Glomerular endothelial cell (primary cell): ENCODE measurements around the gene PTPRN2. TPM values are rescaled to one million over a fixed set of nuclear protein-coding genes. Genes with fewer than 3 reads are reported as not detected.
"Not testable (repeated sequence)": the region's sequence is repeated elsewhere in the genome, so short reads cannot be mapped to it uniquely, and the experiment has no call there.

ENCODE experiments used
- DNase-seq: peaks from one replicate; pipeline ENCODE4 v3.0.0-alpha.2; 2011; ENCODE audit warnings: low read depth, low spot score; ENCODE audit errors: extremely low read depth
- total RNA-seq: library from RNA; depleted of rRNA; stranded (reverse); fragments of >200 nt; gene quantifications from 2 replicates; pipeline ENCODE4 v1.2.3, GENCODE V29; 2015

PTPRN2 gene
- total RNA-seq, 1 donor from 2014 or later: 10.0 TPM

DNA sequence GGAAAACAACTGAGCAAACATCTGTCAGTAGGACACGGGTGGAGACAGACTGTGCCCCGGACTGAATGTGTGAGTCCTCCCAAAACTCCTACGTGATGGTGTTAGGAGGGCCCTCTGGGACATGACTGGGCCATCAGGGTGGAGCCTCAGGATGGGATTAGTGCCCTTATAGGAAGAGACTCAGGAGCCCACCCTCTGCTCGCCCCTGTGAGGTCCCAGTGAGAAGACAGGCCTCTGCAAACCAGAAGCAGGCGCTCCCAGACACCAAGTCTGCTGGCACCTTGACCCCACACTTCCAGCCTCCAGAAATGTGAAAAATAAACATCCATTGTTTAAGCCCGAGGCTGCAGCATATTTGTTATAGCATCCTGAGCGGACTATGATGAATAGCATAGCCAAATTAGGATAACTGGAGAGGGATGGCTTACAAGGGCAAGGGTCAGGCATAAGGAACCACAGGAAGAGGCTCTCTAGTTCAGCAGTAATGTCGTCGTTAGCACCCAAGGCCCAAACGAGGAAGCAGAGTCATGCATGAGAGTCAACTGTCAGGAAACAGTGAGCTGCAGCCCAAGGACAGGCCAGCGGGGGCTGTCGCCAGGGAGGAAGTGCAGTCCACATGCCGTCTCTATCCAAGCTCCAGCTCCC, 50.6 kb downstream of the PTPRN2 start:
- DNase-seq: no peak

DNA sequence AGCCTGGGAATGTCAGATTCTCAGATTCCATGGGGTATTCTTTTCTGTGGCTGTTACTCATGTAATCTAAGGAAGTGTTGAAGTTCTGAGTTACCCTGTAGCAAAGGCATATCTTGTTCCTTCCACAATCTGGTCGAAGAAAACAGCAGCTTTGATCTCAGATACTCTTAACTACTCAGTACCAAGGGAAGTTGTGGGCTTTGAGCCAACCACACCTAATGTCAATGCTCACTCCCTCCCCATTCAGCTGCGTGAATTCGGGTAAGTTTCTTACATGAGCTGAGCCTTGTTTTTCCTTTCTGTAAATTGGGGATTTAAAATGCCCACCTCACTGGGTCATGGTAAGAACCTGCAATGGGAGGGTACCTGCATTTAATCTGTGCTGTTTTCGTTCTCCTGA, 52.5 kb downstream of the PTPRN2 start:
- no peak for DNase-seq

DNA sequence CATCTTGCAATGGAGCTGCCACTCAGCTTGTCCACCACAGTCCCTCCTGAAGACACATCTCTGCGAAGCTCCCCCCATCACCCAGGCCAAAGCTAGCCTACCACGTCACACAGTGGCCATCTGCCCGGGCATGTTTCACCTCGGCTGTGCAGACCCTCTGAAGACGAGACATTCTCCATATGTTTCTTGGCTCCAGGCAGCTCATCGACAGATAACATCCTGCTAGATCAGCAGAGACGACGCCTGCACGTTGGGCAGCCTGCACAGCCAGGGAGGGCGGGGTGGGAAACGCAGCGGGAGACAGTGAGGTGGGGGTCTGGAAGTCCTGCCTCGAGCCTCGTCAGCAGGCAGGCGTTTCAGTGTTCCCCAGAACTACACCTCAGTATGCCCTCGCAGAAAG, 53.0 kb downstream of the PTPRN2 start:
- no peak for DNase-seq

DNA sequence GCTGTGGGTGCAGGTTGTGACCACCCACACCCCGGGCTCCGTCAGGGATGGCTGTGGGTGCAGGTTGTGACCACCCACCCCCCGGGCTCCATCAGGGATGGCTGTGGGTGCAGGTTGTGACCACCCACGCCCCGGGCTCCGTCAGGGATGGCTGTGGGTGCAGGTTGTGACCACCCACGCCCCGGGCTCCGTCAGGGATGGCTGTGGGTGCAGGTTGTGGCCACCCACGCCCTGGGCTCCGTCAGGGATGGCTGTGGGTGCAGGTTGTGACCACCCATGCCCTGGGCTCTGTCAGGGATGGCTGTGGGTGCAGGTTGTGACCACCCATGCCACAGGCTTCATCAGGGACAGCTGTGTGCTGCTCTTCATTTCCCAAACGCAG, 53.5 kb downstream of the PTPRN2 start:
- DNase-seq: not testable (repeated sequence)

DNA sequence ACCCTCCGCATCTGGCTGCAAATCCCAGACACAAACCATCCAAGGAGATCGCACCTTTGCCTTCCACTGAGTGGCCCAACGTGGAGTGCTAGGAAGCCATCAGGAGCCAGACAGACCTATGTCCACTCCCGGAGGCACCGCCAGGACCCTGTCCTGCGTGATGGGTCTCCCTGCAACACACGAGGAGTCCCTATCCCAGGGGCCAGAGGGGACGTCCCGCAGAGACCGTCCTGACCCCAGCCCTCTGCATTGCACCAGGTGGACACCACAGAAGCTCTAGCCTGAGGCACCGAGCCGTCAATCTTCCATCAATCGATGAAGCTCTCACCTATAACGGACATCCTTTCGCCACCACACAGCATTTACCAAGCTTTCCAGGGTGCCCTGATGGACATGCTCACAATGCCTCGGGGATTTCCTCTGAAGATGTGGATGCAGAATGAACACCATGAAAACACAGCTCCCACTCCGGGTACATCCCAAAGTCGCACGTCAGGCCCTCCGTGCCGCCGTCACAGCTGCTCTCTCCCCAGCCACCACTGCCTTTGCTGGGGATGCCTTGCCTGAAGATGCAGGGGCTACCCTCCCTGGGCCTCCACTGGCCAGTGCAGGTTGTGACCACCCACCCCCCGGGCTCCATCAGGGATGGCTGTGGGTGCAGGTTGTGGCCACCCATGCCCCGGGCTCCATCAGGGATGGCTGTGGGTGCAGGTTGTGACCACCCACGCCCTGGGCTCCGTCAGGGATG, 54.1 kb downstream of the PTPRN2 start:
- no peak for DNase-seq

GRCh38 chr7:158532093-158532627, 55.5 kb downstream of the PTPRN2 start:
- no peak for DNase-seq

- no peak for DNase-seq
These were observed 56.0 kb downstream of the PTPRN2 start for GRCh38 chr7:158531661-158532060.

DNA sequence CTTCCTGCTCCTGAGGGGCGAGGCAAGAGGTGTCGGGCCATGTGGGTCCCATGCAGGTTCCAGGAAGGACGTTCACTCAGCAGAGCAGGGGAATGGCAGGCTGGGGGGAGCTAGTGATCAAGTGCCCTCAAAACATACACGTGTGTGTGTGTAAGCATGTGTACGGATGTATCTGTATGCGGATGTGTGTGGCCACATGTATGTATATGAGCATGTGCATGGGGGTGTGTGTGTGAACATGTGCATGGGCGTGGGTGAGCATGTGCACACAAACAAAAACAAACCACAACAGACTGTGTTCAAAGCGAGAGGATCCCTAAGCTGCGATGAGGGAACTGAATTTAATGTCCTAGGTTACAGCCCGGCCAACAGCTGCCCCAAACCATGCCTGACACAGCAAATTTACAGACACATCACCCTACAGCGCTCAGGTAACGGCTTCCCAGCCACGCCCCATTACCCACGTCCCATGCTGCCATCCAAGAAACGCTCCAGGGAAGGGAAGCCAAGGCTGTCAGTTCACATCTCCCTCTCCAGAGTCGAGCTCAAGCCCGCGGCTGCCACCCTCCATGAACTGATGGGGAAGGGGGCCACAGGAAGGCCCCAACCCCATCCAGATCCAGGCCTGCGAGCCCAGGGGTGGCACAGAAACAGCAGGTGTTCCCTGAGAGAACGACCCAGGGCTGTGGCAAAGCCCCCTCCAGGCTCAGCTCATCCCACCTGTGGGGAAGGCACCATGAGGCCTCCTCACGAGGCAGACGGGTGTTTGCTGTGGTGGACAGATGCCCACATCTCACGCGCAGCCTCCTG, 56.6 kb downstream of the PTPRN2 start:
- no peak for DNase-seq

DNA sequence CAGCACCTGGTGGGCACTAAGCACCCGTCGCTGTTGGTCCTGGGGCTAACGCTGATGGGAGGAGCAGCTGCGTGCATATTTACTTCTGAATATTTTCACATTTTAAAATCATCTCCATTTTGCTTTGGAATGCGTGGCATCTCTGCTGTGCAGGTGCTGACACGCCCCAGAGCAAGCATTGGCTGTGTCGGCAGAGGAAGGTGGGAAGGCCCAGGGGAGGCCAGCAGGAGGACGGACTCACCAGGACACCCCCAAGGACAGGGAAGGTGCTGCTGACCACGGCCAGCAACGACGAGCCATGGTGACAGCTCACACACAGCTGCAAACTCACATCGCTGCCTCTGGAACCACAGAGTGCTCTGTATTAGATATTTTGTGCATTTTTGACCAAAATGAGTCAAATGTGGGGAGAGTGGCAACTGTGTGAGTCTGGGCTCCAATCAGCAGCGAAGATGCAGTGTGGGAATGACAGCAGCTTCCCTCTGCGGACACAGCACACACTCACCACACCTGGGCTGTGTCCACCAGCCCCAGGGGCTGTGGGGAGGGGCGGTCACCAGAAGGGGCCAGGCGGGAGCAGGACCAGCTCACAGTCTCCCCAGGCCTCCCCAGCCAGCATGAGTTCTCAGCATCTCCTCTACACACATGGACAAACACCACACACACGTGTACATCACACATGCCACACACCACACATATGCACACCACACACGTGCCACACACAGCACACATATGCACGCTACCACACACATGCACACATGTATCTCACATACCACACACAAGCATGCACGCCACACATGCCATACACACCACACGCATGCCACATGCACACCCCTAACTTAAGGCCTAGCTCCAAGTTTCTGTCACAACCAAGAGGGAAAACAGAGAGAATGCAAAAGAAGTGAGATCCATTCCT, 58.2 kb downstream of the PTPRN2 start:
- DNase-seq: no peak

- DNase-seq: no peak
These were observed 59.6 kb downstream of the PTPRN2 start for GRCh38 chr7:158527915-158528502.

DNA sequence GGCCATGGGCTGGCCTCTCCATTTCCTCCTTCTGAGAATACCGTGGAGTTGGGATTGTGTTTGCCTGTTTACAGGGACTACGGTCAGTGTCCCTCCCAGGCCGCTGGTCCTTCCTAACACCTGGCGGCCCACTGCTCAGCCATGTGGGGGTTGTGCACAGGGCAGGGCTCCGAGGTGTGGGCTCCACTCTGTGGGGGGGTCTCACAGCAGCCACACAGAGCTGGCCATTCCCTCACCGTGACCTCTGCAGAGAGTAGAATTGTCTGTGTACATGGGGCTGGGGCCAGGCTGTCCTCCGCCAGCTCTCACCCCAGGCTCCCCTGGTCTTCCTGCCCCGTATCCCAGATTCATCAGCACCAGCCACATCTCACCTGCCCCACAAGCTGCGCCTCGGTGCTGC, 60.1 kb downstream of the PTPRN2 start:
- no peak for DNase-seq

- no peak for DNase-seq
These were observed 60.6 kb downstream of the PTPRN2 start for GRCh38 chr7:158527038-158527437.

- DNase-seq: no peak
These were observed 61.1 kb downstream of the PTPRN2 start for GRCh38 chr7:158526531-158526930.

- no peak for DNase-seq
These were observed 61.8 kb downstream of the PTPRN2 start for GRCh38 chr7:158525648-158526484.

GRCh38 chr7:158524749-158525635, 62.6 kb downstream of the PTPRN2 start:
- DNase-seq: no peak

DNA sequence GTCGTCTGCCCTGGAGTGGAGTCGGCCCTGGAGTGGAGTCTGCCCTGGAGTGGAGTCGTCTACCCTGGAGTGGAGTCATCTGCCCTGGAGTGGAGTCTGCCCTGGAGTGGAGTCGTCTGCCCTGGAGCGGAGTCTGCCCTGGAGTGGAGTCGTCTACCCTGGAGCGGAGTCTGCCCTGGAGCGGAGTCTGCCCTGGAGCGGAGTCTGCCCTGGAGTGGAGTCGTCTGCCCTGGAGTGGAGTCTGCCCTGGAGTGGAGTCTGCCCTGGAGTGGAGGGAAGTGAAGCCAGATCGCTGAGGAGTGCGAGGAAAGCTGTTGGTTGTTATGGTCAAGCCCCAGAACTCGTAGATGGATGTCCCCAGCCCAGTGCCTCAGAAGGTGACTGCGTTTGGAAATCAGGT, 63.3 kb downstream of the PTPRN2 start:
- not testable (repeated sequence) for DNase-seq

DNA sequence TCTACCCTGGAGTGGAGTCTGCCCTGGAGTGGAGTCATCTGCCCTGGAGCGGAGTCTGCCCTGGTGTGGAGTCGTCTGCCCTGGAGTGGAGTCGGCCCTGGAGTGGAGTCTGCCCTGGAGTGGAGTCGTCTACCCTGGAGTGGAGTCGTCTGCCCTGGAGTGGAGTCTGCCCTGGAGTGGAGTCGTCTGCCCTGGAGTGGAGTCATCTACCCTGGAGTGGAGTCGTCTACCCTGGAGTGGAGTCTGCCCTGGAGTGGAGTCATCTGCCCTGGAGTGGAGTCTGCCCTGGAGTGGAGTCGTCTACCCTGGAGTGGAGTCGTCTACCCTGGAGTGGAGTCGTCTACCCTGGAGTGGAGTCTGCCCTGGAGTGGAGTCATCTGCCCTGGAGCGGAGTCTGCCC, 63.7 kb downstream of the PTPRN2 start:
- DNase-seq: not testable (repeated sequence)
